Prostate gland (tissue), 2 donors: ENCODE measurements around the gene ZFR.

Source experiments
- POLR2A ChIP-seq: fragments of 450-650 bp; IDR thresholded peaks from one replicate; pipeline ENCODE4 v1.6.1; 2016; ENCODE audit warnings: antibody characterized with exemption, mild to moderate bottlenecking
- POLR2AphosphoS5 ChIP-seq: sonication (generic); formaldehyde crosslinking; IDR thresholded peaks from one replicate; pipeline ENCODE4 v1.6.1; 2017; ENCODE audit warnings: antibody characterized with exemption
- TF ChIP-seq, protein P1 (sequence below), 4 experiments: fragments of 200-600 bp in 2 of 4; fragments of 450-650 bp in 2 of 4; sonication (generic) in 2 of 4; IDR thresholded peaks; 1 replicate in 3 of 4; 2 replicates in 1 of 4; pipeline ENCODE4 v1.5.1; 2016 to 2019; ENCODE audit warnings: antibody characterized with exemption in 4 of 4, mild to moderate bottlenecking in 2 of 4, moderate library complexity in 2 of 4

DNA sequence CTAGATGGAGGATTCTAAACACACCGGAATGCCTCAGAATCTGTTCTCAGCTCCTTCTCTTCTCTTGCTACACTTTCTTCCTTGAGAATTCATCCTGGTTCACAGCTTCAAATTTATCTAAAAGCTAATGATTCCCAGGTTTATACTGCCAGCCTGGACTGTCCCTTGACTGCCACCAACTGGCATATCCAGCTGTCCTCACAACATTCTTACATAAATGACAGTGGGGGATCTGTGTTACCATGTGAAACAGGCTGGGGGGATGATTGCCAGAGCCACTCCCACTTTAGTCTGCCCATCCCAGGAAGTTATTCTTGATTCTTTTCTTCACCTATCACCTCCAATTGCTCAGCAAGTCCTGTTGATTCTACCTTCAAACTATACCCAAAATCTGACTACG is 27.2 kb upstream of the ZFR start:
- TF ChIP-seq POLR2A = no peak
- TF ChIP-seq POLR2AphosphoS5 = peak; percentile 9
- TF ChIP-seq, protein P1, sequence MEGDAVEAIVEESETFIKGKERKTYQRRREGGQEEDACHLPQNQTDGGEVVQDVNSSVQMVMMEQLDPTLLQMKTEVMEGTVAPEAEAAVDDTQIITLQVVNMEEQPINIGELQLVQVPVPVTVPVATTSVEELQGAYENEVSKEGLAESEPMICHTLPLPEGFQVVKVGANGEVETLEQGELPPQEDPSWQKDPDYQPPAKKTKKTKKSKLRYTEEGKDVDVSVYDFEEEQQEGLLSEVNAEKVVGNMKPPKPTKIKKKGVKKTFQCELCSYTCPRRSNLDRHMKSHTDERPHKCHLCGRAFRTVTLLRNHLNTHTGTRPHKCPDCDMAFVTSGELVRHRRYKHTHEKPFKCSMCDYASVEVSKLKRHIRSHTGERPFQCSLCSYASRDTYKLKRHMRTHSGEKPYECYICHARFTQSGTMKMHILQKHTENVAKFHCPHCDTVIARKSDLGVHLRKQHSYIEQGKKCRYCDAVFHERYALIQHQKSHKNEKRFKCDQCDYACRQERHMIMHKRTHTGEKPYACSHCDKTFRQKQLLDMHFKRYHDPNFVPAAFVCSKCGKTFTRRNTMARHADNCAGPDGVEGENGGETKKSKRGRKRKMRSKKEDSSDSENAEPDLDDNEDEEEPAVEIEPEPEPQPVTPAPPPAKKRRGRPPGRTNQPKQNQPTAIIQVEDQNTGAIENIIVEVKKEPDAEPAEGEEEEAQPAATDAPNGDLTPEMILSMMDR (IDR thresholded peaks at IDR 0.05) = peak in 1 of 4 experiments; percentile 29
